ENCODE measurements around the gene FAM184A. TPM values are rescaled to one million over a fixed set of nuclear protein-coding genes. Genes with fewer than 3 reads are reported as not detected.

The FAM184A gene
- total and polyA plus RNA-seq, 10 of the 15 experiments (the other 5 are each of a cell fraction or from before 2014, with no cell fraction given): 0.15 to 0.23 TPM; not detected in 8

GRCh38 chr6:119116712-119117281 is 38.3 kb upstream of the FAM184A start:
- in situ Hi-C loops (cut with MboI) (loop anchor here (25.0 kb wide), 1 partner anchor 154 kb away; no protein-coding TSS in a partner anchor), intact Hi-C loops (cut with micrococcal nuclease; ENCODE audit: unreplicated experiment) (no loop called here)
- DNase-seq (ENCODE audit: low read depth, low spot score): no peak
- Histone ChIP-seq H2AFZ (ENCODE audit: control insufficient read depth, low read depth, low read length) (no peak overlapping the region), H3K79me2 (ENCODE audit: control insufficient read depth, insufficient read depth, low read length) (no peaks in the 10 kb centered on the region), H3K4me2 (ENCODE audit: control insufficient read depth, insufficient read depth) (no peak overlapping the region), H3K9me3 (replicated peaks; ENCODE audit: control insufficient read depth, insufficient read depth, low read length) (no peaks in the 10 kb centered on the region), H4K20me1 (ENCODE audit: control insufficient read depth, insufficient read depth) (no peaks in the 10 kb centered on the region), H3K9ac (ENCODE audit: control insufficient read depth, insufficient read depth, low read length) (no peak overlapping the region), H3K4me1 (ENCODE audit: control insufficient read depth, insufficient read depth, low read length) (no peaks in the 10 kb centered on the region), H3K4me3 (no peak overlapping the region), H3K27me3 (replicated peaks in 1 of 2; ENCODE audit: control insufficient read depth in 2 of 2, insufficient read depth in 2 of 2, low read length in 1 of 2) (no peaks in the 10 kb centered on the region), H3K27ac (ENCODE audit: control insufficient read depth, insufficient read depth) (no peak overlapping the region), H3K36me3 (ENCODE audit: control insufficient read depth in 2 of 2, insufficient read depth in 2 of 2, low read length in 1 of 2) (no peaks in the 10 kb centered on the region)
- TF ChIP-seq ZNF217 (IDR thresholded peaks at IDR 0.05) (no peak), E4F1 (IDR thresholded peaks at IDR 0.05; ENCODE audit: borderline replicate concordance, partially characterized antibody) (no peak), CTCF (IDR thresholded peaks at IDR 0.05 in 2 of 3, conservative IDR thresholded peaks at IDR 0.05 in 1 of 3; ENCODE audit: control insufficient read depth in 2 of 3, extremely low read depth in 1 of 3, insufficient read depth in 1 of 3, low read depth in 3 of 3, low read length in 3 of 3) (peak in 2 of 3 experiments; percentile 30 to 46; a peak in 4 of 6 replicates)
- POLR2A ChIA-PET: no interaction called here
- CTCF ChIA-PET: no interaction called here
- BruUV-seq (replicated peaks): no TSS peak
- SMC1A ChIA-PET (ENCODE audit: uncharacterized antibody, unreplicated experiment): no interaction called here
- no peak for FAIRE-seq
- ATAC-seq: no peak; the same call in 2 of the 3 replicates
- 3% methylated on average over 3 of the region's 3 CpGs for WGBS (ENCODE audit: insufficient coverage, insufficient replicate concordance, low lambda C conversion rate, missing lambda C conversion rate)
- RAD21 ChIA-PET (ENCODE audit: unreplicated experiment): no interaction called here

Measured in GM12878 (cell line).